Activated CD4-positive, CD25-positive, alpha-beta regulatory T cell (primary cell): ENCODE data around the gene OPA3.
"Not testable (repeated sequence)": the region's sequence is repeated elsewhere in the genome, so short reads cannot be mapped to it uniquely, and the experiment has no call there.

Experiments used
- DNase-seq, 4 experiments: peaks; one replicate each; lab custom pipeline; 2025; lab: John Stamatoyannopoulos, UW

Gene OPA3

DNA sequence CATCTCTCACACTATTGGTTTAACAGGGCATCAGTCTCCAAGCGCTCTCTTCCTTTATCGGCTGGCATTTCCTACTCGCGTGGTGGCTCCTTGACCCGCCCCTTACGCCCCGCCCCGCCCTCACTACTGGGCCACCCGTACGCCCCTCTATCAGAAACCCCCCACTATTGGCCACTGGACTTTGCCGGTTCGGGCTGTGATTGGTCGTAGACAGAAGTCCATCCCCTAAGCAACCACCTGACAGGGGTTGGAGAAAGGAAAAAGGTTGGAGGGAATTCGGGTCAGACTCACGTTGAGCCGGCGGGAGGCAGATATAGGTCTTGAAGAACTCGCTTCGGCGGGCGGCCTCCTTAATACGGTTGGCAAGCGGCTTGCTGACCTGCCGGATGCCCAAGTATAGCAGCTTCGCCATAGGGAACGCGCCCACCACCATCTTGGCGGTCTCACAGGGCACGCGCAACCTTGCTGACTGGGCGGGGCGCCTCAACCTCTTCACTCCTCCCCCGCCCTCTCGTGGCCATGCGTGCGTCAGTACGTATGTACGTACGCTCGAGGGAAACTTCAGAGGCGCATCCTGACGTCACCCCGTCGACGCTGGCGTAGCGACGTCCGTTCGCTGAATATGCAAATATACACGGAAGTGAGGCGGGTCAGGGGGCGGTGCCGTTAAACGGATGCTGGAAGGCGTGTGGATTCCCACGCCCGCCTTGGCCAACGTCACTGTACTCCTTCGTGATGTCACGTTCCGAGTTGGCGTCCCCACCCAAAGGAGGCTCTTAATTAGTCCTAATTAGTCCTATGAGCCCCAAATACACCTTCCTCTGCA is at the start of gene OPA3:
OPA3 (minus strand) TSS at position 471 of the 826 bp plus-strand sequence; CDS start at position 433, 38 bp downstream.
- DNase-seq = peak; percentile 93 to 98 (median 98)

DNA sequence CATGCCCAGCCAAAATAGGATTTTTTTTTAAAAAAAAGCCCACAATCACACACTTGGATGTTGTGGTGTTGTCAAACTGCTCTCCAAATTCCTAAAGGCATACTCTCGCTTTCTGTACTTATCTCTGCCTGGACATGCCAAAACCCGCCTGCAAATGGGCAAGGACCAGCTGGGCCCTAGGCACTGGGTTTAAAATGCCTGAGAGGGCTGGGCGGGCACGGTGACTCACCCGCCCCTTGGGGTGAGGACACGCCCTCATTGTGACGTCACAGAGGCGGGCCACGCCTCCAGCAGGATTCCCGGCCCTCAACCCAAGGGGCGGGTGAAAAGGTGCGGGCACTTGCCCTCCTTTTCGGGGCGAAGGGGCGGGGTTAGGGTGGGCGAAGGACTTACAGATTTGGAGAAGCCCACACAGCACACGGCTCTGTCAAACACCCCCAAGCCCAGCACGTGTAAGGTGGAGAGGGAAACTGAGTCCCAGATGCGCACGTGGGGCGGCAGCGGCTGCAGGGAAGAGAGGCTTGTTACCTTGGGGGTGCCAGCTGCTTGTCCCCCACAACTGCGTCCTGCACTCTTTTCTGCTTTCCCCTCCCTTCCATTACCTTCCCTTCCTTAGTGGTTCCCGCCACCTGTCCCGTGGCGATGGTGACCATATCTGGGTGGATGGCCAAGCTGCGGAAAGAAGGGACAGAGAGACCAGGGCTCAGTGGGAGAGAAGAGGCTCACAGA is 48.0 kb upstream of the OPA3 start:
- DNase-seq = peak in 2 of 4 experiments; percentile 11 to 24

DNA sequence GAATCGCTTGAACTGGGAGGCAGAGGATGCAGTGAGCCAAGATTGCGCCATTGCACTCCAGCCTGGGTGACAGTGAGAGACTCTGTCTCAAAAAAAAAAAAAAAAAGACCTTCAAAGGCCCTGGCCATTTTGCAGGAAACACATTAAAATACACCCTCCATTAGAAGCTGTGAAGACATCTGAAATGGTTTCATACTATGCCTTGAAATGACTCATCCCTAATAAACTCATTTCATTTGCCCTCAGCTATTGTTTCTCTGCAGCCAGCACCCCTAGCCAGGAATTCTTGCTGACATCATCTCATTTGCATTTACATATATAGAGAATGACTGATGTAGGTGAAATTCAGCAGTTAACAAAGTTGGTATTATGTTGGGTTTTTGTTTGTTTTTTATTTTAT is 45.9 kb upstream of the OPA3 start:
- DNase-seq = no peak

DNA sequence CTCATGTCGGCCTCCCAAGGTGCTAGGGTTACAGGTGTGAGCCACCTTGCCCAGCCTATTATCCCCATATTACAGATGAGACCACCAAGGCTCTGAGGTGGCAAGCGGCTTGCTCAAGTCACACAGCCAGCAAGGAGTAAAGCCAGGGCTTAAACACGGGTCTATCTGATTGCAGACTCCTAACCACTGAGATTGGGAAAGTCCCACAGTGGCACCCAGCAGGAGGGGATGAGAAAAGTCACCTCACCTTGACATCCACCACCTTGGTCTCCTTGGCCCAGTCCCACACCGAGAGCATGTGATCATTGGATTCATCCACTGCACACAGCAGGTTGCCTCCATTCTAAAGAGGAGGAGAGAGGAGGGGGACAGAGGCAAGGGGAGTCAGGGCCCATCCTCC is 45.1 kb upstream of the OPA3 start:
- DNase-seq = no peak

GRCh38 chr19:45628219-45628618 is 43.6 kb upstream of the OPA3 start:
- not testable (repeated sequence) for DNase-seq

- DNase-seq = no peak
Observed at GRCh38 chr19:45623984-45624383, 39.4 kb upstream of the OPA3 start.

GRCh38 chr19:45621976-45622503 is 37.4 kb upstream of the OPA3 start:
- no peak for DNase-seq

DNA sequence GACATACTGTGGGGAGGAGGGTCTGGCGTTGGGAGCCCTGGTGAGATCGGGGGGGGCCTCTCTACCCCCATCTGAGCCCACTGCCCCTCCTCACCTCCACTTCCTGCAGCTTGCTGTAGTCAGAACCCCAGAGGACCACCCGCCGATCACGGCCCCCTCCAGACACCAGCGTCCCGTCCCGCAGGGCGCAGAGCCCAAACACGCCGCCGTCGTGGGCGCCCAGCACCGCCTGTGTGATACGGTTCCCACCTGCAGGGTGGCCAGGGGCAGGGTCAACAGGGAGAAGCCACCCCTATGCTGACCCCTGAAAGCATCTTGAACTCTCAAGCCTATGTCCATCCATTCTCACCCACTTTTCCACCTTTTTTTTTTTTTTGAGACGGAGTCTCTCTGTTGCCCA is 36.8 kb upstream of the OPA3 start:
- no peak for DNase-seq

GRCh38 chr19:45616704-45617017 is 32.1 kb upstream of the OPA3 start:
- DNase-seq = no peak

DNA sequence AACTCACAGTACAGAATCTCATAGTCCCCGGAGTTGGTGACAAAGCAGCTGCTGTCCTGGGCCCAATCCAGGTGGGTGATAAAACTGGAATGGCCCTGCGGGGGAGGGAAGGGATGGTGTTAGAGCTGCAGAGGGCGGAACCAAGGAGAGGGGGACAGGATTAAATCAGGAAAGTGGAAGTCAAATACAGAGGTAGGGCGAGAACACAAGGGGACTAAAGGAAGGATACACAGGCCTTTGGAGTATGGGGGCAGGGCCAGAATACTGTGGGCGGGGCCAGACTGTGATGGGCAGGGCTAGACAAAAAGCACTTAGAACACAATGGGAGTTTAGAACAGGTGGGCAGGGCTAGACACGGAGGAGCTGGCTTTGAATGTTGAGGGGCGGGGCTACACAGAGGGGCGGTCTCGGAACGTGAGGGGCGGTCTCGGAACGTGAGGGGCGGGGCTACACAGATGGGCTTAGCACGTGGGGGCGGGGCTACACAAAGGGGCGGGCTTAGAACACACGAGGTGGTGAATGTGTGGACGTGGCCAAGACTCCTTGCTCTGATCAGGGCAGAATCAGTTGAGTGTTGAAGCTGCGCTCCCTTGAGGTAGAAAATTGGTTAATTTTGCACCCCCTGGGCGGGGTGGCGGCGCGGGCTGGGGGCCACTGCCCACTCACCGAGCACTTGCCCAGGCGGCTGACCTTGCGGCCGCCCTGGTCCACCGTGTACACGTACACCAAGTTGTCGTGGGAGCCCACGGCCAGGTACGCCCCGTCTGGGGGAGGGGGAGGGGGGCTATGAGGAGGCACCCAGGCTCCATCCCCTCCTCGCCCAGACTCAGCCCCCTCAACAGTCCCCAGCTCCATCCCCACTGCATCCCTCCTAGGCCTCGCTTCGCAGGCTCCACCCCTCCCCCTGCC is 31.4 kb upstream of the OPA3 start:
- peak; percentile 42 to 69 (median 48) for DNase-seq

GRCh38 chr19:45615056-45615455 is 30.5 kb upstream of the OPA3 start:
- DNase-seq = not testable (repeated sequence)

GRCh38 chr19:45613926-45614725 is 29.5 kb upstream of the OPA3 start:
- DNase-seq = peak in 1 of 4 experiments; percentile 23

DNA sequence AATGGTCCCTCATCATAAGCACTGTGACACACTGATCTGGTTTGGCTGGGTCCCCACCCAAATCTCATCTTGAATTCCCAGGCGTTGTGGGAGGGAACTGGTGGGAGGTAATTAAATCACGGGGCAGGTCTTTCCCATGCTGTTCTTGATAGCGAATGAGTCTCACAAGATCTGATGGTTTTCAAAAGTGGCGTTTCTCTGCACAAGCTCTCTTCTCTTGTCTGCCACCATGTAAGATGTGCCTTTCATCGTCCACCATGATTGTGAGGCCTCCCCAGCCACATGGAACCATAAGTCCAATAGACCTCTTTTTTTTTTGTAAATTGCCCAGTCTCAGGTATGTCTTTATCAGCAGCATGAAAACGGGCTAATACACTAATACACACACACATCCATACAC is 24.3 kb upstream of the OPA3 start:
- DNase-seq = no peak

- DNase-seq = peak in 2 of 4 experiments; percentile 9
Observed at GRCh38 chr19:45607071-45608029, 22.7 kb upstream of the OPA3 start.

DNA sequence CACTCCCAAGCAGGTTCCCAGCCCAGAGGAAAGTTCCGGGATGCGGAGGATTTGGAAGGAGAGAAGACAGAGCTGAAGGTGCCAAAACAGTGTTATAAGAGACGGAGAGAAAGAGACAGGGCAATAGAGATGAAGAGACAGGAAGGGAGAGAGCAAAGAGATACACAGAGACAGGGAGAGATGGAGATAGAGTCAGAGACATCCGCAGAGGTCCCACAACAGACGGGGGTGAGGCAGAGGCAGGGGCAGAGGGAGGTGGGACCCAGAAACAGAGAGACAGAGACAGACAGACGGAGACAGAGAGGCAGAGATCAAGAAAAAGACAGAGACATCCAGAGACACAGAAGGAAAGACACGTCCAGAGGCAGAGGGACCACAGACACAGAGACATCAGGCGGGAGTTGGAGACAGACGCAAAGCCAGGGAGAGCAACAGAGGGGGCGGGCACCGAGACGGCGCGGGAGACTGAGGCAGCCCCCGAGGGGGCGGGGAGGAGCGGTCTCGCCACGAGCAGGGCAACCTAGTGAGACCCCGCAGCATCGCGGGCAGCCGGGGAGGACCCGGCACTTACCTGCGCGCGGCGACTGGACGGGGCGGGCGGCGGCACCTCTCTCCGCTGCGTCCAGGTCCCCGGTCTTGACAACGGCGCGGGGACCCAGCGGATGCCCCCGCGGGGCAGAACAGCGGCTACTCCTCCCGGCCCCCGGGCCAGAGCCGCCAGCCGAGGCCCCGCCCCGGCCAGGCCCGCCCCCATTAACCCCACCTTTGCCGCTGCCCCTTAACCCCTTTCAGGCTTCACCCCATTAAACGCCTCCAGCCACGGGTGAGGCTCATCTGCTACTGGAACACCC is 17.1 kb upstream of the OPA3 start, which contains the start of gene GPR4:
GPR4 (minus strand) TSS at position 689 of the 851 bp plus-strand sequence. CDS start 10,346 bp downstream, outside the sequence.
- DNase-seq = no peak

GRCh38 chr19:45601115-45601514 is 16.5 kb upstream of the OPA3 start:
- DNase-seq = no peak

- DNase-seq = no peak
Observed at GRCh38 chr19:45600340-45600885, 15.8 kb upstream of the OPA3 start.

- DNase-seq = no peak
Observed at GRCh38 chr19:45599286-45599685, 14.7 kb upstream of the OPA3 start.
